8988T (cell line): ENCODE measurements around the gene GPR17.

Source experiments
- DNase-seq: peaks from one replicate; pipeline ENCODE4 v3.0.0; 2011

Gene GPR17

DNA sequence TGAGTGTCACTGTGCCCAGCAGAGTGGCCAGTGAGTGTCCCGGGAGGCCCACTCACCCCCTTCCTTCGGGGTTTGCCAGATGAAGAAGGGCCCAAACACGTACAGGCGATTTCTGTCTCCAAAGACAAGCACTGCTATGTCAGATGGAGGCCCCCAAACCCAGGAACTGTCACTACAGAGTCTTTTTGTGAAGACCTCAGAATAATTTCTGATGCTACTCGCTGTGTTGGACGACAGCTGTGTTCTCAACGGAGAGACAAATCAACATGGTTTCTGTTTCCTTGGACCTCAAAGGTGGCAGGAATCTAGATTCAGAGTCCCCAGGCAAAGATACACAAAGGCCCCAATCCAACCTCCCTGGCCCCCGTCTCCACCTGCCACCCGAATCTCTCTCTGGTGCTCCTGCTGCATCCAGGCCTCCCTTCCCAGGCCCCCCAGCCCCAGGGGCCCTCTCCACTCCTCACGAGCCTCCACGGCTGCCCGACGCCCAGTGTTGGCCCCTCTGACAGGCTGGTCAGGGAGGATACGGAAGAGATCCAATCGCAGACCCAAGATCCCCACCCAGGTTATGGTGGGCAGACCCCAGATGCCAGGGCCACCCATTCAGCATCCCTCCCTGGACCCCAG, 2.4 kb upstream of the GPR17 start:
- DNase-seq = no peak

DNA sequence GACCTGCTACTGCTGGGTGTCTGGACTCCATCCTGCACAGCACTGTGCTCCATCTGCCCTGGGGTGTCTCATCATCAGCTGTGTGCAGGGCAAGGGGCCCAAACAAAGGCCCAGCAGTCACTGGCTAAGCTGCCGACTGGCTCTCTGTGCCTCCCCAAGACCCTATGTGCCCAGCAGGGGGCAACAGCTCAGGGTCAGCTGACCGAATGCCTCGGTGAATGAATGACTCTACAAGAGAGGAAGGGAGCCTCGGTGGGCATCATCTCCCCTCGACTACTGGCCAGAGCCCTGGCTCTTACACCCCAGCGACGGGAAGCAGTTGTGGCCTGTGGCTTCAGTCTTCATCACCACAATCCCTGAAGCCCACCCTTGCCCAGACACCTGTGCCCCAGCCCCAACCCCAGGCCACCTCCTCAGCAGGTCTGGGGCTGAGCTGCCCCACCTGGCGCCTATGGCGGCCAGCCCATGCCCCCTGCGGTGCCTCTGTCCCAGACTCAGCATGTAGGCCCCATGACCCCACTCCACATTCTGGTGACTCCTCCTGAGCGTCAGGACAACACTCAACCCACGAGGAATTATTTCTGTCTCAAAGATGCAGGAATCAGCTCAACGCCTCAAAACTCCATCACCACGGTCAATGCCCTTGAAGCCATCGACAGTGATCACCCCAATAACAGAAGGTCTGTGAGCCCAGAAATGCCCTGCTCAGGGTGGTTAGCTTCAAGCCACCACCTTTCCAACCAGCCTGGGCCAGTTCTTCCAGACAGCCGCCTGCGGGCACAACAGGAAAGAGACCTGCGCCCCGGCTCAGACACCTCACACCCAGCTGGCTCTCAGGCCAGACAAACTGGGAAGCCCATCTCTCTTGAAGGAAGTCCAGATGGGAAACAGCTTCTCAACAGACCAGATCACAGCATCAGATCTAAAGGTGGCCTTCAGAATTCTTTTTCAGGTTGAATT, 1.6 kb upstream of the GPR17 start:
- no peak for DNase-seq

DNA sequence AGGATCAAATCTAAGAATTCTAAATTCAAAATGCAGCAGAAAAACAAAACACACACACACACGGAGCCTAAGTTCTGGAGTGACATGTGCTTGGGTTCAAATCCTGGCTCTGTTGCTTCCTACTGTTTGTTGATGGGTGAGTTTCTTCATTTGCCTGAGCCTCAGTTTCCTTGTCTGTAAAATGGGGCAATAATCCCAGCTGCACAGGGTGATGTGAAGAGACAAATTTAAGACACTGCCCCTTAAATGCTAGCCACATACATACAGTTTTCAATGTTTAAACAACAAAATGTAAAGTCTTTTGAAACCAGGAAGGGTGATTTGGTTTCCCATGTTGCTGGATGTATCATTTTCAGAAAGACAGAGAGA, 943 bp upstream of the GPR17 start:
- DNase-seq = no peak

DNA sequence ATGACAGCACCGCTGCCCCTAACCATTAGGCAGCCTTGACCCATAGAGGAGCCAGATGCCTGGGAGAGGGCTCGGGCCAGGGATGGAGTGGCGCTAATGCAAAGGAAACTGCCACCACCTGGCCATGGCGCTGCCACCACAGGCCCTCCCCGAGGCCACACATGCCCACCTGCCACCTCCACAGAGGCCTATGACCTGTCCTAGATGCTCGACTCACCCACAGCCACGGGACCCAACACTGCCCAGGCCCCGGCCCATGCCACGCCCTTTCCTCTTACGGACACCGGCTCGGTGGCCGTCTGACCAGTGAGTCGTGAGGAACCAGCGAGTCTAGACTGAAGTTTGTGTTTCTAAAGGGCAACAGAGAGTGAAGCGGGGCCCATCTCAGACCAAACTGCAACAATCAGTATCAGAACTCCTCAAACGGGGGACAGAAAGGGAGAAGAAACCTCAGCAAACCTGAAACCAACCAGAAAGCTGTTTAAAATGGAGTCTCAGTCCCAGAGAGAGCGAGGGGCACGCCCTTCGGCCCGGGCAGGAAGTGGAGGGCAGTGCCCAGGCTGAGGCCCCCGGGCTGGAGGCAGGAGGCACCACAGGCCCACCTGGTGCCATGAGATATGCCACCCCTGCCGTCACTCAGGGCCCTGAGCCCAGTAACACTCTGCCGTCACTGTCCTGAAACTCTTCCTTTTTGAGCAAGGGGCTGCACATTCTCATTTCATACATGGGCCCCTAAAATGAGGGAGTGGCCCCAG, 711 bp downstream of the GPR17 start:
- no peak for DNase-seq

DNA sequence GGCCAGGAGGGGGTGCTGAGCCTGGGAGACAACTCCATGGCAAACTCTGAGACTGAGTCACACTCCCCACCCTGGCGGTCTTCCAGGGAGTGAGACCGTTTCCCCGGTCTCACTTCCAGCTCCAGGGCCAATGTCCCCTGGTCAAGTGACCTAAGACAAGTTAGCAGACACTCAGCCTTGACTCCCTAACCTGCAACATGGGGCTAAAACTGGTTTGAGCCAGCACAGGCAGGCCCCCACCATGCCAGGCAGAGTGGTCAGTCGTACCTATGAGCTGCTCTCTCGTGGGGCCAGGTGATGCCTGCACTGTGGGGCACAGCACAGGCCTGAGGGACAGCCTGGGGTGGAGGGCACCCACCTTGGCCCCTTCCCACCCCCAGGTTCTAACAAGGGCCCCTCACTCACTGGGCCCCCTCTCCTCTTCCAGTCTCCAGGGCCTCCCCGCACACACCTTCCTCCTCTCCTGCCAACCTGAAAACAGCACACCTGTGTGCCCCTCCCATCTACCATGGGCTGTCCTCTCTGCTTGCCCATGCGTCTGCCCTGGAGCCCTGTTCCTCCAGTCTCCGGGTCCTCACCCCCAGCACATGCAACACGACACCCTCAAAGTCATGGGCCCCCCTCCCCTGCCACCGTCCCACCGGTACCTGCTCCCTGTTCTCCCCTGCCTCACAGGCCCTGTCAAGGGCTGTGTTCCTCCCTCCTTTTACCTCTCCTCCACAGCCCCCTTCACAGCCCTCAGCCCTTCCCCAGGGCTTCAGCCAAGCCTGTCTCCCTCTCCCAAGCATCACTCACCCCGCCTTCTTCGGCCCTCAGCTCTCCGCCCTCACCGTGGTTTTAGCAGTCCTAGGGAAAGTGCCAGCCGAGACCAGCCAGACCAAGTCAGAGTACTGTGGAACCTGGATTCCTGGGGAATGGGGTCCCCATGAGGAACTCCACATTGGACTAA, 1.6 kb downstream of the GPR17 start:
- no peak for DNase-seq

DNA sequence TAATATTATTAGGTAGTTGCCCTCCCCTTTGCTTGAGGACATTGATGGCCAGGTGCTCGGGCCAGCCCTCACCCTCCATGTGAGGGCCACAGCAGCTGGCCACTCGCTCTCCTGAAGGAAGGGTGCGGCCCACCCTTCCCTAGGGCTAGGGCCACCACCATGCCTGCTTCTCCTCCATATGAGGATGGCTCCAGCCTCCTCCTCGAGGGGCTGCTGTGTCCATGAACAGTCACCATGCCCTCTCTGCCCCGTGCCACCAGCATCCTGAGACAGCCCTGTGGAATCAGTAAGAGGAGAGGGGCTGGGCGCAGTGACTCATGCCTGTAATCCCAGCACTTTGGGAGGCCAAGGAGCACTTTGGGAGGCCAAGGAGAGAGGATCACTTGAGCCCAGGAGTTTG, 2.4 kb downstream of the GPR17 start:
- no peak for DNase-seq

DNA sequence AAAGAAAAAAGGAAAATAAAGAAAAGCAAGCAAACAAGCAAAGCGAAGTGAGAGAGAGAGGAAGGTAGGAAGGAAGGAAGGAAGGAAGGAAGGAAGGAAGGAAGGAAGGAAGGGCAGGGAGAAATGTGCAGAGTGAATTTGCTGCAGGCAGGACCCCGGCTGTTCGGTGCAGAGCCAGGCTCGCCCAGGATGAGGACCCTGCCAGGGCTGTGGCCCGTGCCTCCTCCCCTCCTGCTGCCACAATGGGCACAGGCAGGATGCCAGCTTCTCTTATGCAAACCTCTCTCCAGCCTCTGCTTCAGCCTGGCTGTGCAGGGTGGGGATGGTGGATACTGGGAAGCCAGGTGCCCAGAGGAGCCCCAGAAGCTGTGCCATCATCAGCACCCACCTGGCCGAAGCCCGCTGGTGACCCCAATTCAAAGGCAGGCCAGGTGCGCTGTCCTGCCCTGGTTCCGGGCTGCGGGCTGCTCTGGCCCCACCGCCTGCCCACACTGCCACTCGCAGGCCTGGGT, 3.2 kb downstream of the GPR17 start:
- DNase-seq = no peak

DNA sequence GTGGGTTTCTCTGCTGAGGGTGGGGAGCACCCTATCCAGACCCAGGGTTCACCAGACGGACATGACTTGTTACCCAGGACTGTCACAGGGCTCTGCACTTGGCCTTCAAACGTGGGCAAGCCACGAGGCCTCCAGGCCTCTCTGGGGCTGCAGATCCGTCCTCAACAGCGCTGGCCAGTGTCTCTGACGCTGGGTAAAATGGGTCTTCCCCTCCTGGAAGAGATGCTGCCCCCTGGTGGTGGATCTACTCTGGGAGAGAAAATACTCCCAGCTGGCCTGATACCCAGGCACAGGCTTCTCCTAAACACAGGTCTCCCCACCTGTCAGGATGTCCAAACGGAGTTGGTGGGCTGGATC, 3.7 kb downstream of the GPR17 start:
- no peak for DNase-seq

DNA sequence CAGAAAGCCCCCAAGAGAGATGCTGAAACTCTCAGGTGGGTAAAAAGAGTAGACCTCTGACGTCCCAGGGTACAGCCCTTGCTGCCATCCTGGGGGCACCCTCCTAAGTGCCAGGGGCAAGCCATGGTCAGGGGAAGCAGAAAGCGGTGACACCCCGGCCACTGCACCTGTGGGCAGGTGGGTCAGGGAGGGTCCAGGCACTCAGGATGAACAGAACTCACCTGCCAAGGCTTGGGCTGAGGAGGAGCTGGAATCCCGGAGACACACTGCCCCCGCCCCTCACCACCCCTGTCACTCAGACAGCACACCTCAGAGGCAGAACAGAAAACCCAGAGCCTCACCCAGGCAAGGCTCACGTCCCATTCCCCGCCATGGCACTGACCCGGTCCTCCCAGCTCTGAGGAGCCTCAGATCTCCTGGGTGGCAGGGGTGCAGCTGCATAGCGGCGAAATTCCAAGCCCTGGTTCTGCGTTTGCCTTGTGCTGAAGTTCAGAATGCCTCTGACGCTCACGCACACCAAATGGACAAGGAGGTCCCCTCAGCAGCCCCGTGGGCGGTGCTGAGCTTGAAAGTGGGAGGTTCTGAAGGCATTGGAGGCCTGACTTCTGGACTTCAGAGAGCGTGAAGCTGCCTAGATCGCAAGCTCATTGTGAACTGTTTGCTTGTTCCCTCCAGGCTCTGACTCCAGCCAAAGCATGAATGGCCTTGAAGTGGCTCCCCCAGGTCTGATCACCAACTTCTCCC, 4.3 kb downstream of the GPR17 start:
- no peak for DNase-seq

DNA sequence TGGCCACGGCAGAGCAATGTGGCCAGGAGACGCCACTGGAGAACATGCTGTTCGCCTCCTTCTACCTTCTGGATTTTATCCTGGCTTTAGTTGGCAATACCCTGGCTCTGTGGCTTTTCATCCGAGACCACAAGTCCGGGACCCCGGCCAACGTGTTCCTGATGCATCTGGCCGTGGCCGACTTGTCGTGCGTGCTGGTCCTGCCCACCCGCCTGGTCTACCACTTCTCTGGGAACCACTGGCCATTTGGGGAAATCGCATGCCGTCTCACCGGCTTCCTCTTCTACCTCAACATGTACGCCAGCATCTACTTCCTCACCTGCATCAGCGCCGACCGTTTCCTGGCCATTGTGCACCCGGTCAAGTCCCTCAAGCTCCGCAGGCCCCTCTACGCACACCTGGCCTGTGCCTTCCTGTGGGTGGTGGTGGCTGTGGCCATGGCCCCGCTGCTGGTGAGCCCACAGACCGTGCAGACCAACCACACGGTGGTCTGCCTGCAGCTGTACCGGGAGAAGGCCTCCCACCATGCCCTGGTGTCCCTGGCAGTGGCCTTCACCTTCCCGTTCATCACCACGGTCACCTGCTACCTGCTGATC, 4.9 kb downstream of the GPR17 start:
- no peak for DNase-seq

DNA sequence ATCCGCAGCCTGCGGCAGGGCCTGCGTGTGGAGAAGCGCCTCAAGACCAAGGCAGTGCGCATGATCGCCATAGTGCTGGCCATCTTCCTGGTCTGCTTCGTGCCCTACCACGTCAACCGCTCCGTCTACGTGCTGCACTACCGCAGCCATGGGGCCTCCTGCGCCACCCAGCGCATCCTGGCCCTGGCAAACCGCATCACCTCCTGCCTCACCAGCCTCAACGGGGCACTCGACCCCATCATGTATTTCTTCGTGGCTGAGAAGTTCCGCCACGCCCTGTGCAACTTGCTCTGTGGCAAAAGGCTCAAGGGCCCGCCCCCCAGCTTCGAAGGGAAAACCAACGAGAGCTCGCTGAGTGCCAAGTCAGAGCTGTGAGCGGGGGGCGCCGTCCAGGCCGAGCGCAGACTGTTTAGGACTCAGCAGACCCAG, 5.4 kb downstream of the GPR17 start:
- no peak for DNase-seq

DNA sequence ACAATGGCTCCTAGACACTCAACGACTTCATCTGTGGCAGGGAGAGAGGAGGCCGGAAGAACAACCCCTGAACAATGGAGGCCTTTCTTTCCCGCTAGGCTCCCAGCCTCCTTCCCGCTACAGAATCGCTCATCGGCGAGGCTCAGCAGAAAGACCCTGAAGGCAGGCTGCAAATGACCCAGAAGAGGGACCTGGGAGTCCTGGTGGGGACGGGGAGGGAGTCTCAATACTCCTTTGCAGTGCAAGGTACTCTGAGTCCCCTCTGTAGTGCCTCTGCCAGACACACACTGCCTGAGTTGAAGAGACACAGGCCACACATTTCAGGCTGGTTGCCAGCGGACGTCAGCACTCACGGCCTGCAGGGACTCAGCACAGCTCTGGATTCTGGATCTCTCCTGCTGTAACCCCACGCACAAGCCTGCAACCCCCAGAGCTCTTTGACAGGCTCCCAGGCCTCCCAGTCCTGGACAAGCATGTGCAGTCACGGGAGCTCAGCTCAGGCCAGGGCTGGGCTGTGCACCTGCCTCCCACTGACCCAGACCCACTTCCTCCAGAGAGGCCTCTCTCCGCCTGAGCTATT, 6.1 kb downstream of the GPR17 start:
- DNase-seq = no peak

DNA sequence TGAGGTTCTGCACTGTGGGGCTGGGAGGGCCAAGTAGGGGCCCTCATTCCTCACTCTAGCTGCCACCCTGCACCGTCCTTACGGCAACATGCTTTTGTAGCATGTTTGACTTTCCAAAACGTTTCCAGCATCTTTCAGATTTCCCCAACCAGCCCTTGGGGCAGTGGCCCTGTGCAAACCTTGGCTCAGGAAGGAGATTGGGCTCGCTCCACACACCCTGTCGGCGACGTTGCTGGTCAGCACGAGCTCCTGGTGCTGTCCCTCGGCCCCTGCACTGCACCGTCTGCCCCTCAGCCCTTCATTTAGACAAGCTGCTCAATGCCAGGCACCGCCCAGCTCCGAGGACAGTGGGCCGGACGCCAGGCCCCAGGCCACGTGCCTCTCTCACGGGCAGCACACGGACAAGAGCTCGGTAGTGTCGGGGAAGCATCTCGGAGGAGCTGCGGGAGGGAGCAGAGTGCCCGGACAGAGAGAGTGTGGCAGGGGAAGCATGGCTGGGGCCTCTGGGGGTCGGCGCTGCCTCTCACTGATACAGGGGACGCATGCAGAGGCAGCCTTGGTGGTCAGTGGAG, 6.9 kb downstream of the GPR17 start:
- no peak for DNase-seq

DNA sequence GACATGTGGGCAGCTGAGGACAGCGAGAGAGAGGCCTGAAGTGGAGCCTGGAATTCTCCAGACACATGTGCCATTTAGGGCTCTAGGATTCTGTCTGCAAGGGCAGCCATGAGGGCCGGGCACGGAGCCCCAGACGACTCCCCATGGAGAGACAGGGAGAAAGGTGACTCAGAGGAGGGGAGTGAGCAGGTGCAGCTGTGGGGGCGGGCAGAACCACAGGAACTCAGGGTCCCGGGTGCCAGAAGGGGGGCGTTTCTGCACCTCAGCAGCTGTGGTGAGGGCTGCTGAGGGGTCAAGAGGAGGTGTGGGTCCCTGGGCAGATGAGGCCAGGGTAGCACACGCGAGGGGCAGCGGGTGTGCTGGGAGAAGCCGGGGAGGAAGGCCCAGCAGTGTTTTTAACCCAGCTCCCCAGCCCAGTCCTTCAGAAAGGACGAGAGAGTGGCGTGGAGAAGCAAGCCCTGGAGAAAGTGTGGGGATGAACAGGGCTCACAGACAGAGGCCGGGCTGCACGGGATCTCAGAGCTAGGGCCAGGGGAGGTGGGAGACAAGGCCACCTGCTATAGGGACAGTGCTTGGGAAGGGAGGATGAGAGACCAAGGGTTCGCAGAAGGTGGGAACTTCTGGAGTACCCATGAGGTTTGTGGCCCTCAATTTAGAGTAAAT, 7.6 kb downstream of the GPR17 start:
- DNase-seq = no peak

DNA sequence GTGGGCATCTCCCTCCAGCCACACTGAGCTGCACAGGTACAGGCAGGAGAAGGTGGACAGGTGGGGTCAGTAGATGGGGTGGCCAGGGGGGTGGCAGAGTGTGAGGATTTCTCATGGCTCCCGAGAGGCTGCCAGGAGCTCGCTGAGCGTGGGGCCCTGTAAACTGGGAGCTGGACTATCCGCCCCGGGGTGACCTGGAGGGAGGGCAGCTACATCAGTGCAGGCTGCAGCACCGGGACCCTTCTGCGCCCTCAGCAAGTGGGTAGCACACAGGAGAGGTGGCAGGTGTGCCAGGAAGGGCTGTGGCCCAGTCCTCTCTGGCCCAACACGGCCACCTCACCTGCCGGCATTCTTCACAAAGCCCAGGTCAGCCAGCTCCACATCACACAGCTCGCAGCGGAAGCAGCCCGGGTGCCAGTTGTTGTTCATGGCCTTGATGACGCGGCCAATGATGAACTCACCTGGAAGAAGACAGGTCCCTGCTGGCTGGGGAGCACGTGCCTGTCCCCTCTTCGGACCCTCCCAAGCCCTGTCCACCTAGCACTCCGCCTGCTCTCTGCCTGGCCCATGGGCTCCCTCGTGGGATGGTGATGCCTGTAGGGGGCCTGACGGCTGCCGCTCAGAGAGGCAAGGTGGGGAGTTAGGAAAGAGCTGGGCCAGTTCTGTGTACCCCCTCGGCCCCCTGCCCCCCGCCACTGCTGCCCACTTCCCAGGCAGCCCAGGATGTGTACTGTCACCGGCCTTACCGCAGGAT, 8.3 kb downstream of the GPR17 start:
- no peak for DNase-seq

DNA sequence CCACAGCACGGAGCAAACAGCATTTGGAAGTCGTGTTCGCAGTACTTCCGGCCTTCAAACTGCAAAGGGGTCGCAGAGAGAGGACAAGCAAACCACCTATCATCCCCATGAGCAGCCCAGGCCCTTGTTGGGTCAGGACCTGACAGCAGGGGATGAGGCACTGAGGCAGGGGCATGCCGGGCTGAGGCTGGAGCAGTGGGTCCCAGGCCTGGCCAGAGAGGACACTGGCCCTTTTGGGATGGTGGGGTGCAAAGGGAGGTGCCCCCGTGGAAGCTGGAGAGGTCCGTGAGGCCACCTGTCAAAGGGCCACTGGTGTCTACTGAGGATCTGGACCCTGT, 8.9 kb downstream of the GPR17 start:
- no peak for DNase-seq

DNA sequence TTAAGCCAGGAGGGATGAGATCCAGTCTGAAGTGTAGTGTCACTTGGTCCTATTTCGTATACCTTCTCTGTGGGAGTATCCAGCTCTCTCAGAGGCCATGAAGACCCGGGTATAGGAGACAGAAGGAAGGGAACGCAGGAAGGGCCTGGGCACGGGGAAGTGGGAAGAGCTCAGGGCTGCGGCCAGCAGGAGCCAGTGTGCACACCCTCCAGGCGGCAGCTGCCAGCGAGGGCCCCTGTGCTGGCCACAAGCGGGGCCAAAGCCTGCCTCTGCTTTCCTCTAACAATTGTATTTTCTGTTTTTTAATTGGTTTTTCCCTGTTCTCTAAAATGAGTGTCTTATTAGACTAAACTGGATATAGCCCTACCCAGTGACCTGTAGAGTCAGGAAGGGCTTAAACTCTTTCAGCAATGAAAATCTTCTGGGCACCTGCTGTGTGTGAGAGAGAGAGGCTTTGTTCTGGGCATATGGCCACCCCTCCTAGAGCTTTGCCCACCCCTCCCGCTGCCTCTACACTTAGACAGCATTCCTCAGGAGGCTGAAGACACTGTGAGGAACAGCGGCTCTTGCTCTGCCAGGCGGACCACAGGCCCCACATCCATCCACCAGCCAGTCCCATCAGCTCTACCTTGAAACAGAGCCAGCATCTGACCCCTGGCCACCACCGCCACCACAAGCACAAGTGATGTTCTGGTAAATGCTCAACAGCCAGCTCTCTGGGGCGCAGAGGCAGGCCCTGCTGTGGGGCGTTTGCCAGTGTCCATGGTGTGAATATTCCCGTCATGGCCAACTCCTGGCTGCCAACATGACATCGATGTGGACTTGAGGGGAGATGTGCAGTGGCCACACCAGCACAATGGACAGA, 9.5 kb downstream of the GPR17 start:
- no peak for DNase-seq

DNA sequence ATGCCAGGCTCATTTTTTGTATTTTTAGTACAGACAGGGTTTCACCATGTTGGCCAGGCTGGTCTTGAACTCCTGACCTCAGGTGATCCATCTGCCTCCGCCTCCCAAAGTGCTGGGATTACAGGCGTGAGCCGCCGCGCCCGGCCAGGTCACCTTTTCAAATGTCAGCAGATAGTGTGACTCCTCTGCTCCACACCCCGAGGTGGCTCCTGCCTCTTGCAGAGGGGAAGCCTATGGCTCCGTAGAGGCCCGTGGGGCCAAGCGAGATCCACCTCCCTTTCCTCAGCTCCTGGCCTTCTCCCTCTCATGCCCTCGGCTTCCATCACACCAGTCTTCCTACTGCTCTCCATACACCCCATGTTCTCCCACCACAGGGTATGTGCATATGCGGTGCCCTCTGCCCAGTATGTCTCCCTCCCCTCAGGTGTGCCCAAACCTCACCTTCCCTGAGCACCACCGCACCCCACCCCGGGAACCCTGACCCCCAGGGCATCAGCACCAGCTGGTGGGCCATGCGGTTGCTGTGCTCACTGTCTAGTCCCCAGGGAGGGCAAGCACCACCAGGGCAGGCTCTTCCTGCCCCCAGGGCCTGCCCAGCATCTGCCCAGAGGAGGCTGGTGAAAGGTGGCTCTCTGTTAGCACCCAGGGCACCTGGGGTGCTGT, 10.7 kb downstream of the GPR17 start:
- no peak for DNase-seq
